Activated CD8-positive, alpha-beta memory T cell treated with anti-CD3 and anti-CD28 coated beads, Interleukin-2, amount 50 U/mL, for 4 hours (primary cell): ENCODE results near the gene LRRC40.
"Not testable (repeated sequence)": the region's sequence is repeated elsewhere in the genome, so short reads cannot be mapped to it uniquely, and the experiment has no call there.

Source experiments
- DNase-seq: peaks from one replicate; pipeline ENCODE4 v3.0.0-alpha.2; 2020

LRRC40 gene

DNA sequence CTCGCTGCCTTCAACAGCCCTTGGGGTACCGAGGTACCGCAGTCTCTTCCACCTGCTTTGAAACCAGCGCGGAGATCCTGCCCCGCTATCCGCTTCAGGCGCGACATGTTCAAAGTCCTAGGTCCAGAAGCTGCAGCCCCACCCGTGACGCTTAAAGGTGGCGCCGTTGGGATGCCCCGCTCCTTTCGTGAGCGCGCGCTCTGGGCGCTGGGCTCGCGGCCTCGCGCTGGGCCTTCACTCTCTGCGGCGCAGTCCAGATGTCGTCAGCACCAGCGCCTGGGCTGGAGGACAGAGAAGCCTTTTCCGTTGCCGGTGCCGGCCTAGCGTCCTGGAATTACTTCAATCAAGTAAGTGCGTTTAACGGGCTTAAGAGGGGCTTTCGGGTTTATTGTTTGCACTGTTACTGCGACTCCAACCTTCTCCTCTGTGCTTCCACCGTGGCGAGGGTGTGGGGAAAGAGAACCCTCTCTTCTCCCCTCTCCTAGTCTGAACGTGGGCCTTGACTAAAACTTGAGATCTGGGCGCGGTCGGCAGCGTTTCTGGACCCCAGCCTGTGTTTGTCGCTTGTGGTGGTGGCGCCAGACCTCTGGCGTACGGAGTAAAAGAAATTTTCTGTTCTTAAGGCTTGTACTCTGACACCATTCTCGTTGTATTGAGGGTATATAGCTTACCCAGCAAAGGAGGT is at the start of gene LRRC40:
Gene LRRC40, minus strand, starts transcription at position 146 of the 685 bp plus-strand sequence. Its CDS starts 39 bp downstream, at position 107.
- peak; percentile 98 for DNase-seq

DNA sequence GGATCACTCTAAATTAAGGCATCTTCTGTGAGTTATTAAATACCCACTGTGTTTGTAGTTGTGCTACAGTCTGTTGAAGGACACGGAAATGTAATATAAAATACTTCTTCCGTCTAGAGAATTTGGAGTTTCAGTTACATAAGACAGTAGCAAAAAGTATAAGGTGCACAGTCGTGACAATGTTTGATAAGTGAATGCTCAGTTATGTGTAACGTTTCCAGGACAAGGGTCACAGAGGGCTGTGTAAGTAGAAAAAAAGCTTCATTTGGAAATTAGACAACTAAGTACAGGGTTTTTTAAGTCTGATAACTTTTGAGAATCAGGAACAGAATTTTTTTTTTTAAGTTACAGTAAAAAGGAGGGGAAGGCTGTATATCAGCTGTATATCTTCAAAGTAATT is 43.4 kb upstream of the LRRC40 start:
- DNase-seq: no peak

DNA sequence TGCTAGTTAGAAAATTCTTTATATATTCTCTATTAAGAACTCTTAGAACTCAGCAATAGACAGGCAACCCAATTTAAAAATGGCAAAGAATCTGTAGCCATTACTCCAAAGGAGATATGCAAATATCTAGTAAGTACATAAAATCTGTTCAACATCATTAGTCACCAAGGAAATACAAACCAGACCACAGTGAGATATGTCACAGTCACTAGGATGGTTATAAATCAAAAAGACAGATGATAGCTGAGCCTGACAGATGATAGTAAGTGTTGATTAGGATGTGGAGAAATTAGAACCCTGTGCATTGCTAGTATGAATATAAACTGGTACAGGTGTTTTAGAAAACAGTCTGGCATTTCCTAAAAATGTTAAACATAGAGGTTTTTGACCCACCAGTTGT is 42.4 kb upstream of the LRRC40 start:
- no peak for DNase-seq

DNA sequence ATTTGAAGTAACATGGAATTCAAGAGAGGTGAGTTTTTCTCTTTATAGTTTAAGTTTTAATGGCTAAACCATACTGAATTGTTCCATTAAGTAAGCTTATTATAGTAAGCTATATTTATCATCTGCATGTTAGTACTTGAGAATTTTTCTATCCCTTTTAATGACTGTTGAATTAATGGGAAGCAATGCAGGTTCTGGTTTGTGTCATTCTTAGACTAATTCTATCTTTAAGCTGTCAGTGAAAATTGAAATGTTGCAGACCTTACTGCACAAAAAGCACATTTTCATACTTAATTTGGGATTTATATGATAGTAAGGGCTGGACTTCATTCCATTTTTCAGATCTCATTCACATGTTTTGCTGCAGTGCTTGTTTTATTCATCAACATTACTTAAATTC is 41.7 kb upstream of the LRRC40 start:
- DNase-seq: no peak

DNA sequence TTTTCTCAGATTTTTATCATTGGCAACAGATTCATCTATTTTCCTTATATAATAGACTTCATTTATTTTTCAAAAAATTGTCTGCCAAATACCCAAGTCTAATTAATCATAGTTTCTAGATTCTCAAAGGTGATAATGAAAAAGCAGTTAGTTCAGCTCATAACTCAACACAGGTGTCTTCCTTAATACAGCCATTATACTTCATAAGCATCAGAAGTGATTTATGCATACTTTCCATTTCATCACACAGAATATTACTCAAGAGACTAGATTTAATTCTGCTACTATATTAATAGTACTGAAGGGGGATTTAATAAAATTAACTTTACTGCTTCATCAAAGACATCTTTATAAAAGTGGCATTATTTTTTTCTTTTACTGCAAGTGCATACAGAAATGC is 34.6 kb upstream of the LRRC40 start:
- DNase-seq: no peak

DNA sequence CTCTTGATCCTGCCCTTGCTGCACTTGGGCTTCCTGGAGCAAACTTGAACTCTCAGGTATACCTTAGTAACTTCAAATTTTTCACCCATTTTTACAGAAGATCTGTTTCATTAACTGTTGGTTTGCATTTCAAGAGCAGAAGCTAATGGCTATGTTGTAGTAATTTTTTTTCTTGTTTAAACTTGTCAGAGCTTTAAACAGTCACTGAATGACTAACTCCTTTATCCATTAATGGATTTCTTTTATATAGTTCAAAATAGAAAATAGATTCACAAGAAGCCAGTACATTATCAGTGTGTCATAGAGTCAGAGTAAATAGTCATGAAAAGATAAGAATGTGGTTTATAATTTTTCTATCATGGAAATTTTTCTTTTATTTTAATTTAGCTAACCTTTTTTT is 29.4 kb upstream of the LRRC40 start:
- no peak for DNase-seq

DNA sequence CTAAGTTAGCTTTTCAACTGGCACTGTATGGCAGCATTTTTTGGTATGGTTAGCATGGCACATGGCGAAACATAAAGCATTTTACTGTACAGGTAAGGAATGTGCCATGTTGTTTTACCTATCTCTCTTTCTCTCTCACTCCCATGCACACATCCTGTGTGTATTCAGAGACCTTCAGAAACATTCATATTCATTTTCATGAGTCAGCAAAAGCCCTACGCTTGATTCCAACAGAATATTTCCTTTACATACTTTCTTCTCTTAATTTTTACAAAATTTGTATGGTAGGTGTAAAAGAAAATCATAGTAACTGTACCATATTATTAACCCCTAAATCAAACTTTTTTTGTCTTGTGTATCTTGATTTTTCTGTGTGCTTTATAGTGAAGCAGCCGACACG is 26.1 kb upstream of the LRRC40 start:
- DNase-seq: no peak

GRCh38 chr1:70228670-70229069 is 23.3 kb upstream of the LRRC40 start:
- no peak for DNase-seq

GRCh38 chr1:70227439-70227838 is 22.1 kb upstream of the LRRC40 start:
- no peak for DNase-seq

- no peak for DNase-seq
Measured at GRCh38 chr1:70224954-70225353, 19.6 kb upstream of the LRRC40 start.

DNA sequence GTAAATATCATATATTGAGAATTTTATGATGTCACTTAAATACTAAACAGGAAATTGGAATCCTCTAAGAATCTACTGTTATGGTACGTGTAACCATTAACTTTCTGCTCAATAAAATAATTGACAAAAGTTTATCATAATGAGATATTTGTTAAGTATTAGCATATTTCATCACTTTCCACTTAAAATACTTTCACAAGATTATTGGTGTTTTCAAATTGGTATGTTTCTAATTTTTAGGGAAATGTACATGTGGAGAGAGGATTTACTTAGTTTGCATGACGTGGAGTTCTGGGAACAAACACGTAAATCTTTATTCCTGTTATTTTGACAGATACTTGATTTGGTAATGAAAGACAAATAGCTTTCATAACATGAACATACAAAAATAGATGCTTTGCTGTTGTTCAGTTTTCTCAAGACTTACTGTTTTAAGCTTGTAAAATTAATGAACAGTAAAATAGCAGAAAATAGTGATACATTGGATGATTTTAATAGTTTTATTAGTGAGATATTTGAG is 17.4 kb upstream of the LRRC40 start:
- DNase-seq: no peak

DNA sequence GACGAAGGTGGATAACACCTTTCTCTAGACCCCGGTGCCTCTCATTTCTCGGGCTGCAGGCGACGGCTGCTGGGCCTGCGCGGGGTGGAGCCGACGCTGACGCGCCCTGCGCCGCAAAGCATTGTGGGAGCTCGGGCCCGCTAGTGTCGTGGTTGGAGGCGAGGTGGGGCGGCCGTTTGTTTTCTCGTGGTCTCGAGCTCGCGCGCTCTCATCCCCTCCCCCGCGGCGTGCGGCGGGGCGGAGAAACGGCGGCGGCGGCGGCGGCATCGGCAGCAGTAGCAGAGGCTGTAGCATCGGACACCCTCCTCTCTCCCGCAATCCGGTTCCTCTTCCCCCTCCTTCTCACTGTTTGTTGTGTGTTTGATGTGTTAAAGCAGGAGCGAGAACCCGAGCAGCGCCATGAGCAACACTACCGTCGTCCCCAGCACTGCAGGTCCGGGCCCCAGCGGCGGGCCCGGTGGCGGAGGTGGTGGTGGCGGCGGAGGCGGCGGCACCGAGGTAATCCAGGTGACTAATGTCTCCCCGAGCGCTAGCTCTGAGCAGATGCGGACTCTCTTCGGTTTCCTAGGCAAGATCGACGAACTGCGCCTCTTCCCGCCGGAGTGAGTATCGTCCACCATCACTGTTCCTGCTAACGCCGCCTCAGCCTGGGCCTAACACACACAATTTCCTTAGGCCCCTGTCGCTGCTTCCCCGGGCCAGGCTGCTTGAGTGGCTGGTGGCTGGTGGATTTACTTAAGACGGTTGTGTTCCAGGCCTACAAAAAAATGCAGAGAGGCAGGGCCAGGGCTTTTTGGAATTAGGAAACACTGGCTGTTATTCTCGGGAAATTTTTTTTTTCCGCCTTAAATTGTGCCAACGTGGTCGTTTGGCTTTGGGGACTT is 16.1 kb upstream of the LRRC40 start, which contains the start of gene SRSF11:
Gene SRSF11, plus strand, starts transcription at position 143 of the 884 bp plus-strand sequence. Its CDS starts 257 bp downstream, at position 400.
- peak; percentile 99 for DNase-seq

DNA sequence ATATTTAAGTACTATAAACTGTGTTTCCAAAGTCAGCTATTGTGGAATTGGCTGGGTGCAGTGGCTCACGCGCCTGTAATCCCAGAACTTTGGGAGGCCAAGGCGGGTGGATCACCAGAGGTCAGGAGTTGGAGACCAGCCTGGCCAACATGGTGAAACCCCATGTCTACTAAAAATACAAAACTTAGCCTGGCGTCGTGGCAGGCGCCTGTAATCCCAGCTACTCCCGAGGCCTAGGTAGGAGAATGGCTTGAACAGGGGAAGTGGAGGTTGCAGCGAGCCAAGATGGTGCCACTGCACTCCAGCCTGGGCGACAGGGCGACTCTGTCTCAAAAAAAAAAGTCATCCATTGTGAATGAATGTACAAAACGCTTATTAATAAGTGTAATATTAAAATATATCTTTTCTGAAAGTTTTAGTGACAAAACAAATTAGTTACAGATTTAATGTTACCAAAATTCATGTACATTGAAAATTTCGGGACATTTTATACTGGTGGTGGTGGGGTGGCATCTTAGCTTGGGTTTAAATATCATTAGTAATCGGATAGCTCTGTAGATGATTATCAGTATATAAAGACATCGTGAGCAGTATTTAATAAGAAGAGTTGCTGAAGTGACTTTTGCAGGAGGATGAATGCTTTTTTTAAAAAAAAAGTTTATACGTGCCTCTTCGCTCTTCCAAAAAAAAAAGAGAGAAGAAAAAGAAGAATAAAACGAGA is 15.3 kb upstream of the LRRC40 start:
- DNase-seq: no peak

- no peak for DNase-seq
Measured at GRCh38 chr1:70220015-70220414, 14.6 kb upstream of the LRRC40 start.

- no peak for DNase-seq
Measured at GRCh38 chr1:70211541-70211940, 6.2 kb upstream of the LRRC40 start.

- DNase-seq: no peak
Measured at GRCh38 chr1:70210820-70211219, 5.4 kb upstream of the LRRC40 start.

DNA sequence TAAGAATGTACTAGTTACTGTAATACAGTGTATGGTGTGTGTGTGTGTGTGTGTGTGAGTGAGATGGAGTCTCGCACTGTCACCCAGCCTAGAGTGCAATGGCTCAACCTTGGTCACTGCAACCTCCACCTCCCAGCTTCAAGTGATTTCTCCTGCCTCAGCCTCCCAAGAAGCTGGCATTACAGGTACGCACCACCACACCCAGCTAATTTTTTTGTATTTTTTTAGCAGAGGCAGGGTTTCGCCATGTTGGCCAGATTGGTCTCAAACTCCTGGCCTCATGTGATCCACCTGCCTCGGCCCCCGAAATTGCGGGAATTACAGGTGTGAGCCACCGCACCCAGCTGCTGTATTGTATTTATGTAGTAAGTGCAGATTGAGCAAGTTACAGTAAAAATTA is 2.9 kb upstream of the LRRC40 start:
- DNase-seq: no peak

DNA sequence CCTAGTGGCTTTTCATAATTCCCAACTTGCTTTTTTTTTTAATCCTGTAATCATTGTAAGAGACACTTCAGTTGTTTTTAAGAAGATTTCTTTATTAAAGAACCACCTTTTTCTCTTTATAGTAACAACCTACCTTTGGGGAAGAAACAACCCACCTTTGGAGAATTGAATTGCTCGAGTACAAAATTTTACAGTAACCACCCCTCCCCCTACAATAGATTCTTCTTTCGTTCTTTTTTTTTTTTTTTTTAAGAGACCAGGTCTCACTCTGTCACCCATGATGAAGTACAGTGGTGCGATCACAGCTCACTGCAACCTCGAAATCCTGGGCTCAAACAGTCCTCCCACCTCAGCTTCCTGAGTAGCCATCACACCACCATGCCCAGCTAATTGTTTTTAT is 2.1 kb upstream of the LRRC40 start:
- DNase-seq: no peak

- DNase-seq: not testable (repeated sequence)
Measured at GRCh38 chr1:70206833-70207232, 1.5 kb upstream of the LRRC40 start.

DNA sequence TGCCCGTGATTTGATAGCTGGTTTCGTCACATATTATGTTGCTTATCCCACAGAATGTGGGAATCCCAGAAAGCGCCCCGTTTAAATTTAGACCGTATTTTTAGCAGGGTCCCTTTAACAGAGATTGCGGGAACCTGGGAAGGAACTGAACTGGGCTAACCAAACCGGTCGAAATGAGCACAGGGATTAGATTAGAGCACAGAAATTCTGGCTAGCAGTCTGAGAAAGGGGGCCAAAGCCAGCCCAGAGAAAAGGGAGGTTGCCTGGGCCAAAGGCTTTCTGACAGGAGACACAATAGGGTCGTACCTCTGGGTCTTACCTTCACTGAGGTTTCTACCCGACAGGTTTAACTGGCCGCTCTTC is 327 bp downstream of the LRRC40 start:
- DNase-seq: no peak

- no peak for DNase-seq
Measured at GRCh38 chr1:70204600-70204999, 779 bp downstream of the LRRC40 start.

DNA sequence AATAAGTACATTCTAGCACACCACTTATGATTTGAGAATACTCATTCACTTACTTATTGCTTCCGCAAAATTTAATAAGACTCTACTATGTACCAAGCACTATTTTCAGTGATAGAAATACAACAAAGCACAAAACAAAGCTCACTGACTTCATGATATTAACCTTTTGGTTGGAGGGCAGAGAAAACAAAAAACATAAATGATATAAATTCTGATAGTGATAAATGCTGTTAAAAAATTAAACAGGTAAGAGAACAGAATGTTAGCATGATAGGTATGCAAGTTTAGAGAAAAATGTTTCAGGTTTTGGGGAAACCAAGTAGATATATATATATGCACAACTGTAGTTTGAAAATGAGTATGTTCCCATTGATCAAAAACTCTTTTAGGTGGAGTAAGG is 1.2 kb downstream of the LRRC40 start:
- no peak for DNase-seq

- no peak for DNase-seq
Measured at GRCh38 chr1:70202173-70202758, 3.1 kb downstream of the LRRC40 start.
